Small intestine (tissue), 7 donors: ENCODE results near the gene CUL1. TPM values are rescaled to one million over a fixed set of nuclear protein-coding genes. Genes with fewer than 3 reads are reported as not detected.

Source experiments
- DNase-seq, 2 donors: peaks; one replicate each; pipeline versions ENCODE4 v3.0.0 to v3.0.0-alpha.2; 2013
- FAIRE-seq: peaks from 2 replicates; lab custom pipeline; 2012; peaks lifted over from hg19 to GRCh38; lab: Jason Lieb, UNC
- H3K27ac ChIP-seq, 3 donors: one replicate each; pipeline ENCODE4 v1.5.1; 2013; ENCODE audit warnings: low read length in 2 of 3, mild to moderate bottlenecking in 2 of 3, control low read depth in 1 of 3, inconsistent platforms in 1 of 3, low read depth in 1 of 3, moderate library complexity in 1 of 3
- H3K27me3 ChIP-seq, 3 donors: one replicate each; pipeline ENCODE4 v1.6.1; 2013; ENCODE audit warnings: low read length in 3 of 3, inconsistent platforms in 1 of 3; ENCODE audit not compliant: control insufficient read depth in 3 of 3, insufficient read depth in 3 of 3
- H3K36me3 ChIP-seq, 3 donors: one replicate each; pipeline ENCODE4 v1.6.1; 2013; ENCODE audit warnings: low read length in 3 of 3, inconsistent platforms in 1 of 3, low read depth in 1 of 3, mild to moderate bottlenecking in 1 of 3, moderate library complexity in 1 of 3; ENCODE audit not compliant: control insufficient read depth in 3 of 3, insufficient read depth in 2 of 3
- H3K4me1 ChIP-seq, 3 donors: one replicate each; pipeline ENCODE4 v1.6.1; 2013; ENCODE audit warnings: low read length in 2 of 3, inconsistent platforms in 1 of 3, low read depth in 1 of 3, mild to moderate bottlenecking in 1 of 3, moderate library complexity in 1 of 3; ENCODE audit not compliant: control insufficient read depth in 3 of 3, insufficient read depth in 2 of 3
- H3K4me3 ChIP-seq, 3 donors: one replicate each; pipeline ENCODE4 v1.5.1; 2013; ENCODE audit warnings: low read length in 3 of 3, control low read depth in 1 of 3, inconsistent platforms in 1 of 3, low read depth in 1 of 3, mild to moderate bottlenecking in 1 of 3, moderate library complexity in 1 of 3
- H3K9me3 ChIP-seq, 2 donors: one replicate each; pipeline ENCODE4 v1.6.1; 2013; ENCODE audit warnings: low read depth in 1 of 2, low read length in 1 of 2; ENCODE audit not compliant: control insufficient read depth in 2 of 2, insufficient read depth in 1 of 2
- WGBS, 3 donors: extraction: QIAGEN DNeasy Blood & Tissue Kit; methylation state at CpG; one replicate each; pipeline ENCODE4 v1.1.7; 2013; 5-methylcytosine and 5-hydroxymethylcytosine counted together
- polyA plus RNA-seq, 4 donors: library from polyadenylated mRNA; stranded (reverse) in 3 of 4; unstranded in 1 of 4; fragments of 200-250 nt in 3 of 4; fragments of 120-200 nt in 1 of 4; gene quantifications; one replicate each; pipeline versions ENCODE4 v1.2.1 to v1.2.3, GENCODE V29; 2013
- donor health status: healthy with polysubstance abuse.
- donor health status: control.
- donor health status: control.
- donor health status: Bipolar disorder and iron deficiency.
- donor health status: healthy.

CUL1 gene
- polyA plus RNA-seq, 4 donors: 24.2 to 40.5 (median 30.4) TPM

DNA sequence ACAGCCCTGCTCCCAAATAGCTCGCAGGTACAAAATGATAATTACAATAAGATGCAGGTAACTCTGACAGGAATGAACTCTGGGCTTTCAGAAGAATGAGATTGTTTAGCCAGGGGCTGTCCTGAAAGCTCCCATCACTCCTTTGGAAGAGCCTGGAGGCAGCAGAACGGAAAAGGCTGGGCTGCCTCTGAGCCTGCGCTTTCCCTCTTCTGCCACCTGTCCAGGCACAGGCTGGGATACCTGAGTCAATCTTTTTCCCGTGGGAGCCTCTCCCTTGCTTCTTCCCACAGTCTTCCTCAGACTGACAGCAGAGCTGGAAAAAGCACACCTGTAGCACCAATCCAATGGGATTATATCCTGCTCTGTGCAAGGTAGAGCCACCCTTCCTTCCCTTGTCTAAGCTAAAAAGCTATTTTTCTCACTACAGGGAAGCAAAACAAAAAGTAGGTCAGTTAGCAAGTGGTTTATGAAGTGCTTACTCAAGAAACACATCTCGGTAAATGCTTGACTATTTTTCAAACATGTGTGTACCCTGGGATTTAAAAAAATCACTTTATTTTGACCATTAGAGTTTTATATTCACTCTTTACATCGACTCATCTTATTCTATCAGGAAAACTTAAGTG lies 12.3 kb upstream of the CUL1 start:
- FAIRE-seq (no peak), DNase-seq (no peak)
- Histone ChIP-seq H3K4me1 (no peaks in the 10 kb centered on the region), H3K27me3 (no peaks in the 10 kb centered on the region), H3K9me3 (no peaks in the 10 kb centered on the region), H3K27ac (no peak overlapping the region), H3K36me3 (no peaks in the 10 kb centered on the region), H3K4me3 (no peak overlapping the region)
- WGBS, 3 donors: 77 to 82% (median 78%) methylated on average over 6 of the region's 6 CpGs

DNA sequence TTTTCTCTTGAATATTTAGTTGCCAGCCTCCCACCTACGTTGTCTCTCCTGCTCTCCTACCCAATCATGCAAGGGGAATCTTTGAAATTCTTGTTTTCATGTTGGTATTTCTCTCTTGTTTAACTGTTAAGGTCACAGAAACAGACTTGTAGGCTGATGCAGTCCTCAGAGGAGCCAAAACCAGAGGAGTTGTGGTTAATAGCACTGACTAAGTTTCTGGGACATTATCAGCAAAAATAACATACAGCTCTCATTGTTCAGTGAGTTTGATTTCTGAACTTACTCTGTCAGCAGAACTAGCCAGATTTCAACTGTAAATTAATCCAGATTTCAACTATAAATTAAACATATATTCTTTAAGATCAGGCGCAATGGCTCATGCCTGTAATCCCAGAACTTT lies 11.1 kb upstream of the CUL1 start:
- WGBS, 3 donors: 87 to 94% (median 88%) methylated on average over 2 of the region's 2 CpGs

DNA sequence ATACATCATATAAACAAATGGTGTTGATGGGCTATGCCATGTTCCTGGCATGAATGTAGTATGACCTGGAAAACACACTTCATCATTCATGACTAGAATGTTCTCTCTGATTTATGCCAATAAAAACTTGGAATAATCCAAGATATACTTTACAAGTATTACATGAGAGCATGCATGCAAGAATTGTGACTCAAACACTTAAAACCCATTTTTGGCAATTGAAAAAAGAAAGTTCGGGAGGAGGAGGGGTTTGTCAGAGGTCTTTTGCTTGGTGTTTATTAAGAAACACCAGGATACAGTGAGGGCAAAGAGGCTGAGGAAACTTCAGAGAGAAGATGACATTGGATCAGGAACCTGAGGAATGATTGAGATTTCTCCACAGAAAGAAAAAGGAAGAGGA lies 10.2 kb upstream of the CUL1 start:
- Histone ChIP-seq H3K4me1 (no peaks in the 10 kb centered on the region), H3K27me3 (no peaks in the 10 kb centered on the region), H3K9me3 (no peaks in the 10 kb centered on the region), H3K27ac (no peak overlapping the region), H3K4me3 (no peak overlapping the region), H3K36me3 (no peaks in the 10 kb centered on the region)
- DNase-seq: no peak
- FAIRE-seq: no peak
- WGBS, 3 donors: 77 to 93% (median 78%) methylated on average over 1 of the region's 1 CpG

More for the DNA sequence above, 11.1 kb upstream of the CUL1 start:
- no peak overlapping the region for H3K27ac ChIP-seq
- FAIRE-seq (no peak), DNase-seq (no peak)
- H3K36me3 ChIP-seq: no peaks in the 10 kb centered on the region
- no peaks in the 10 kb centered on the region for H3K27me3 ChIP-seq
- no peaks in the 10 kb centered on the region for H3K9me3 ChIP-seq
- H3K4me3 ChIP-seq: no peak overlapping the region
- no peaks in the 10 kb centered on the region for H3K4me1 ChIP-seq

DNA sequence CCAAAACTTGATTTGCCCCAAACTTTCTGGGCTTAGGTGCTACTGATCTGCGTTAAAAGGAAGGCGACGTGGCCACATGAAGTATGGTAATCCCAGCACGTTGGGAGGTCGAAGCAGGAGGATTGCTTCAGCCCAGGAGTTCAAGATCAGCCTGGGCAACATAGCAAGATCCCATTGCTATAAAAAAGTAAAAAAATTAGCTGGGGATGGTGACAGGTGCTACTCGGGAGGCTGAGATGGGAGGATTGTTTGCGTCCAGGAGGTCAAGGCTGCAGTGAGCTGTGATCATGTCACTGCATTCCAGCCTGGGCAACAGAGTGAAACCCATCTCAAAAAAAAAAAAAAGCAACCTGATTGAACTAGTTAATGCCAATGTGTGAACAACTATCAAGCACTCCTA lies 5.1 kb upstream of the CUL1 start:
- Histone ChIP-seq H3K27ac (no peak overlapping the region), H3K27me3 (no peaks in the 10 kb centered on the region), H3K9me3 (no peaks in the 10 kb centered on the region), H3K4me1 (no peaks in the 10 kb centered on the region), H3K4me3 (no peak overlapping the region), H3K36me3 (no peaks in the 10 kb centered on the region)
- FAIRE-seq: no peak
- WGBS, 3 donors: 93 to 94% (median 94%) methylated on average over 7 of the region's 7 CpGs
- DNase-seq: no peak

DNA sequence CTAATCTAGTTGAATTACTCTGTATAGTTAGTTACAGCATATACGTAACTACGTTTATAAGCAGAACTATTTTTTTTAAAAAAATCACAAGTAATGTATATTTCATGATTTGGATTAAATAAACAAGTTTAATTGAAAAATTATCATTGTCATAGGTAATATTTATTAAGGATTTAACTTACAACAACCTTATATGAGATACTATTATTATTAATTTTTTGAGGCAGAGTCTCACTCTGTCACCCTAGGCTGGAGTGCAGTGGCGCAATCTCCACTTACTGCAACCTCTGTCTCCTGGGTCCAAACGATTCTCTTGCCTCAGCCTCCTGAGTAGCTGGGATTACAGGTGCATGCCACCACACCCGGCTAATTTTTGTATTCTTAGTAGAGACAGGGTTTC lies 4.1 kb upstream of the CUL1 start:
- no peak for DNase-seq
- Histone ChIP-seq H3K4me3 (no peak overlapping the region), H3K27ac (no peak overlapping the region), H3K36me3 (no peaks in the 10 kb centered on the region), H3K9me3 (no peaks in the 10 kb centered on the region), H3K4me1 (no peaks in the 10 kb centered on the region), H3K27me3 (no peaks in the 10 kb centered on the region)
- FAIRE-seq: no peak
- 90 to 95% (median 91%) methylated on average over 5 of the region's 5 CpGs for WGBS, 3 donors

DNA sequence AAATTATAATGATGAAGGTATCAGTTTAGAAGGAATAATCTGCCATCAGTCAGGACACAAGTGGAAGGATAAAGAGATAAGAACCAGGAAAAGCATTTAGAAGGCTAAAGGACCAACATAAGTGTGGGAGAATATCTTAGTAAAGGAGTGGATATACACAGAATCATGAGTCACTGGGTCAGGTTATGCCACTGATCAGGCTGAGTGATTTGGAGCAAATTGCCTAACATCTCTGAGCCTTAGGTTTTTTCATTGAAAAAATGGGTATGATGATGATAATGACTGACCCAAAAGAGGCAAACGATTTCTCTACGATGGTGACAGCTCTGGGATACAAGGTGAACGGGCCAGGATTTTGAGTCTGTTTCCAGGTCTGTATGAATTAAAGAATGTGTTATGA lies 2.8 kb upstream of the CUL1 start:
- Histone ChIP-seq H3K9me3 (no peaks in the 10 kb centered on the region), H3K27ac (no peak overlapping the region), H3K36me3 (no peaks in the 10 kb centered on the region), H3K4me3 (no peak overlapping the region), H3K4me1 (peaks cover 3 to 6% (median 6%) of the 10 kb centered on the region in 3 donors), H3K27me3 (no peaks in the 10 kb centered on the region)
- FAIRE-seq: no peak
- 87 to 97% (median 91%) methylated on average over 3 of the region's 3 CpGs for WGBS, 3 donors
- no peak for DNase-seq

DNA sequence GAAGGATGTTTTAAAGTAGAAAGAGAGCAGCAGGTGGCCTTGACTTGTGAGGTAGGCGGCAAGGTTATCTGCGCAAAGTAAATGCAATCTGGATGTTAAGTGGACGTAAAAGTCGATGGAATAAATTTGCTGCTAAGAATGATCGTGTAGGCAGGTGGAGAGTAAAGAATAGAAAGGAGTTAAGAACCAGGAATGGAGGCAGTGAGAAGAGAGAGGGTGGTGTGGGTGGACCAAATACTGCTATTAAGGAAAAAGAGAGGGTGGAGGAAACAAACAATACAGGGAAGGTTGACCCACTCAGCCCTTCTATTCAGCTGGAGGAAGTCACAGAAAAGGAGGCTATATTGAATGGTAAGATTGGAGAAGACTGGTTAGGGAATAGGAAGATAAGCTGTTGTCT lies 1.9 kb upstream of the CUL1 start:
- Histone ChIP-seq H3K4me1 (peaks cover 5 to 14% (median 14%) of the 10 kb centered on the region in 3 donors), H3K36me3 (no peaks in the 10 kb centered on the region), H3K9me3 (no peaks in the 10 kb centered on the region), H3K4me3 (no peak overlapping the region), H3K27me3 (no peaks in the 10 kb centered on the region), H3K27ac (no peak overlapping the region)
- 90 to 92% (median 91%) methylated on average over 5 of the region's 5 CpGs for WGBS, 3 donors
- no peak for FAIRE-seq
- DNase-seq: no peak

DNA sequence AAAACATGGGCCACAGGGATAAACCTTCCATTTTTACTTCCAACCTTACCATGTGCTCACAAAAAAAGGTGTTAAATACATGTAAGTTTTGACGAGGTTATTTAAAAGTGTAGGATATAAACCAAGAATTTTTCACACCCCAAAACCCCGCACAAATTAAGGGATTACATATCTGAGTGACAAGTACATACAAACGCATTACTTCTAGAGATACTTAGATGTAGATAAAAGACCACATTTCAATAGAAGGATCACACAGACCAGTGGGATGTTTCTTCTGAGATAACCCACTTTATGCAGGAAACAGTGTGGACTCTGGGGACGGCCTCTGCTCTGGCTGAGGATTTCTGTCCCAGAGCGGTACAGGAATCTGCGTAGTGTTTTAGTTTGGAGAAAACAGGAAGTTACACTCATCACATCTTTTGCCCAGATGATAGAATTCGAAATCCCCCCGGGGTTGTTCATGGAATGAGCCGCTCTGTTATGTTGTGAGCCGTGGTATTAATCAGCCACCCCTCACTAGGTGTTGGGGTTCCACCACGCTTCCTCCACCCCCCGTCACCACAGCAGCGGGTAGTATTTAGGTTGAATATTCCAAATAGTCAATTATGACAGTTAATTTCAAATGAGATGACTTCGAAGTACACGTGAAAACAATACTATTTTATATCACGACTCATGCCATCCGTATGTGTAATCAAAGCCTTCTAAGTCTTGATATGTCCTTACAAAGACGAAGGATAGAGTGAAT lies 1.3 kb upstream of the CUL1 start:
- Histone ChIP-seq H3K4me3 (peak overlapping the region in 2 of 3 donors; percentile 53 to 100), H3K27me3 (no peaks in the 10 kb centered on the region), H3K27ac (peak overlapping the region in 2 of 3 donors; percentile 45 to 94), H3K4me1 (peaks cover 6 to 15% (median 14%) of the 10 kb centered on the region in 3 donors), H3K36me3 (no peaks in the 10 kb centered on the region), H3K9me3 (no peaks in the 10 kb centered on the region)
- peak in 1 of 2 donors; percentile 29 for DNase-seq
- FAIRE-seq: no peak
- WGBS, 3 donors: 22 to 35% (median 29%) methylated on average over 18 of the region's 18 CpGs
